ENCODE data around the gene LIPA. TPM values are rescaled to one million over a fixed set of nuclear protein-coding genes. Genes with fewer than 3 reads are reported as not detected.

Gene LIPA
- total and polyA plus RNA-seq, 2 of the 4 experiments (the other 2 are of a cell fraction), result 23.1 to 31.9 TPM

DNA sequence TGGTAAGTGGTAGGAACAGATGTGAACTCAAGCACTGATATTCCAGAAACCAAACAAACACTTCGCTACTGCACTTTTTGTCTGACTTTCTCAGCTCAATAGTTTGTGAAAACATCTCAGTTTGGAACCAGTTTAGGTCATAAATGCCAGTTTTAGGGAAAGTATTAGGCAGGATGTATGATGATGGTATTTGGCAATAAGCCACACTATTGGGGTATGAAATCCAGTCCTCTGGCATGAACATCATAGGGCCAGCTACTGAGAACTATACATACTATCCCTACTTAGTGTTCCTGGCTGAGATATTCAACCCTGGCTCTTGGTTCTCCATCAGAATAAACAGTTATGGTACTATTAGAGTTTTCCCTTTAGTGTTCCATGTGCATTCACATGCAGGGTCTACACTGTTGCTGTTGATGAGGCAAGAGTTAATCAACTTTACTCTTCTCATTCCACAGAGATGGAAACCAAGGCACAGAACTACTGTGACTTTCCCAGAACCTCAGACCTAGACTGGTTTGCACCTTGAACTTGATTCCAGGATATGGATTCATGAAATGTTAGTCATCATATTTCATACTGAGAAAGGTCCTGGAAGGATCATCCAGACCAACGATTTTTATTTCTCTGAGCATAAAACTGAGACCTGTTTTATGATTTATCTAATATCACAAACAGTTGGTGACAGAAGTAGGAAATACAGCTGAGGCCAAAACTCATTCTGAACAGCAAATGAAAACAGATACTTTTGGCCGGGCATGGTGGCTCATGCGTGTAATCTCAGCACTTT, 30.2 kb upstream of the LIPA start:
- Histone ChIP-seq H2AK9ac (replicated peaks; ENCODE audit: low read depth, low read length, poor library complexity) (no peak overlapping the region), H4K5ac (ENCODE audit: low read depth, low read length) (no peak overlapping the region), H3K9me1 (ENCODE audit: insufficient read depth, low read length) (no peaks in the 10 kb centered on the region), H3K23ac (ENCODE audit: low read depth, low read length) (no peak overlapping the region), H3K4me1 (ENCODE audit: control insufficient read depth, insufficient read depth, low read length) (peaks cover 28% of the 10 kb centered on the region), H2BK5ac (ENCODE audit: low read depth, low read length, poor library complexity, severe bottlenecking) (peak overlapping the region; percentile 2), H3K27ac (ENCODE audit: insufficient read depth, low read length) (no peak overlapping the region), H2AK5ac (ENCODE audit: low read depth, low read length) (peak overlapping the region; percentile 31; the same call in 1 of the 2 replicates), H3K4me3 (ENCODE audit: insufficient read depth, low read depth, low read length) (no peak overlapping the region), H4K91ac (ENCODE audit: insufficient read depth, low read depth, low read length) (no peak overlapping the region; the same call in 1 of the 2 replicates), H3K27me3 (ENCODE audit: control insufficient read depth, insufficient read depth, low read length) (no peaks in the 10 kb centered on the region), H4K8ac (ENCODE audit: low read depth in 2 of 2, low read length in 2 of 2) (no peak overlapping the region; a peak in 1 of 4 replicates), H4K20me1 (ENCODE audit: insufficient read depth, low read length) (no peaks in the 10 kb centered on the region), H3K9ac (ENCODE audit: low read depth, low read length) (no peak overlapping the region), H2BK120ac (ENCODE audit: low read depth, low read length) (peak overlapping the region; percentile 41), H3K18ac (ENCODE audit: low read depth, low read length) (no peak overlapping the region; the same call in 1 of the 2 replicates), H3K56ac (ENCODE audit: extremely low read depth, insufficient read depth, low read length) (no peak overlapping the region), H3K79me1 (ENCODE audit: low read depth in 1 of 2, low read length in 2 of 2) (no peaks in the 10 kb centered on the region), H2BK15ac (ENCODE audit: low read depth, low read length) (peak overlapping the region; percentile 2; the same call in 1 of the 3 replicates), H3K4me2 (ENCODE audit: low read depth, low read length) (no peak overlapping the region), H2BK20ac (ENCODE audit: low read depth, low read length) (peak overlapping the region; percentile 78; the same call in 1 of the 2 replicates), H3K9me3 (ENCODE audit: control insufficient read depth, insufficient read depth, low read length) (no peaks in the 10 kb centered on the region), H3K14ac (replicated peaks; ENCODE audit: low read depth, low read length) (peak overlapping the region; percentile 70), H3K36me3 (ENCODE audit: control insufficient read depth, insufficient read depth, low read length) (no peaks in the 10 kb centered on the region), H2AFZ (replicated peaks; ENCODE audit: low read length, poor library complexity) (no peak overlapping the region), H3K4ac (ENCODE audit: low read depth, low read length) (peak overlapping the region; percentile 50; the same call in 1 of the 2 replicates)
- dilution Hi-C loops (cut with HindIII; ENCODE audit: low sequenced_read_pairs, unreplicated experiment), result no loop called here
- 73% methylated on average over 2 of the region's 4 CpGs; no CpG with 5 or more reads in 1 of the 2 experiments for WGBS, 2 experiments (ENCODE audit: extremely low coverage in 2 of 2, insufficient read length in 1 of 2)
- no TSS peak for BruUV-seq (replicated peaks)
- in situ Hi-C loops (cut with MboI; ENCODE audit: low sequenced_read_pairs), result no loop called here
- intact Hi-C loops (cut with micrococcal nuclease), result loop anchor here (5.0 kb wide), 1 partner anchor 70 kb away; no protein-coding TSS in a partner anchor
- ChIA-PET POLR2A (ENCODE audit: unreplicated experiment) (interaction anchor here (0.7 kb wide), 1 partner anchor 76 kb away, joined by 3 read pairs; no protein-coding TSS in a partner anchor), CTCF (no interaction called here)
- ATAC-seq (ENCODE audit: low read depth) (no peak), DNase-seq (no peak)
- TF ChIP-seq MAFK (IDR thresholded peaks at IDR 0.05; ENCODE audit: low read depth, low read length) (no peak), FOS (IDR thresholded peaks at IDR 0.05; ENCODE audit: low read depth, low read length) (no peak), CEBPB (IDR thresholded peaks at IDR 0.05; ENCODE audit: low read depth, low read length) (no peak), MXI1 (IDR thresholded peaks at IDR 0.05; ENCODE audit: borderline replicate concordance, low read depth, low read length) (no peak), CHD1 (IDR thresholded peaks at IDR 0.05; ENCODE audit: low read depth, low read length) (no peak), ELK1 (IDR thresholded peaks at IDR 0.05; ENCODE audit: borderline replicate concordance, low read depth, low read length) (no peak), BHLHE40 (IDR thresholded peaks at IDR 0.05; ENCODE audit: low read depth, low read length) (no peak), NFE2L2 (IDR thresholded peaks at IDR 0.05; ENCODE audit: low read depth, low read length) (no peak), MAZ (IDR thresholded peaks at IDR 0.05; ENCODE audit: borderline replicate concordance, low read depth, low read length) (no peak), RAD21 (IDR thresholded peaks at IDR 0.05; ENCODE audit: low read length) (no peak), CTCF (conservative IDR thresholded peaks at IDR 0.05; ENCODE audit: low read depth, low read length) (no peak), USF2 (IDR thresholded peaks at IDR 0.05; ENCODE audit: low read depth, low read length) (no peak), POLR2A (IDR thresholded peaks at IDR 0.05; ENCODE audit: low read depth, low read length) (no peak), RFX5 (IDR thresholded peaks at IDR 0.05; ENCODE audit: low read depth, low read length) (no peak)

All from IMR-90 (cell line).